ENCODE data around the gene TIMD4.

DNA sequence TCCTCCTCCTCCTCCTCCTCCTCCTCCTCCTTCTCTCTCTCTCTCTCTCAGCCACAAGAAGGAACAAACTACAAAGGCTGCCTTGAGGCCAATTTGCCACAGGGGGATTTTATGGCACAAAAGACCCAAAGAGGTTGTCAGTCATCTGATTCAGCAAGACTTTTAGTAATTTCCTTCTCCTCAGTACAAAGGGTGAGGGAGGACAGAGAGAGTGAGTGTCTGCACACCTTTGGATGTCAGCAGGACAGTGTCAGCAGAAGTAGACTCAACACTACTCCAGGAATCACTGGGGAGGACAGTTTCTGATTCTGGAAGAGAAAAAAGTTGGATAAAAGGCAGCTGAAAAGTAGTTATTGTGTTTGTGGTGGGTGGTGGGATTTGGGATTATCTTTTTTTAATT is 13.6 kb downstream of the TIMD4 start:
- TF ChIP-seq, protein P1, sequence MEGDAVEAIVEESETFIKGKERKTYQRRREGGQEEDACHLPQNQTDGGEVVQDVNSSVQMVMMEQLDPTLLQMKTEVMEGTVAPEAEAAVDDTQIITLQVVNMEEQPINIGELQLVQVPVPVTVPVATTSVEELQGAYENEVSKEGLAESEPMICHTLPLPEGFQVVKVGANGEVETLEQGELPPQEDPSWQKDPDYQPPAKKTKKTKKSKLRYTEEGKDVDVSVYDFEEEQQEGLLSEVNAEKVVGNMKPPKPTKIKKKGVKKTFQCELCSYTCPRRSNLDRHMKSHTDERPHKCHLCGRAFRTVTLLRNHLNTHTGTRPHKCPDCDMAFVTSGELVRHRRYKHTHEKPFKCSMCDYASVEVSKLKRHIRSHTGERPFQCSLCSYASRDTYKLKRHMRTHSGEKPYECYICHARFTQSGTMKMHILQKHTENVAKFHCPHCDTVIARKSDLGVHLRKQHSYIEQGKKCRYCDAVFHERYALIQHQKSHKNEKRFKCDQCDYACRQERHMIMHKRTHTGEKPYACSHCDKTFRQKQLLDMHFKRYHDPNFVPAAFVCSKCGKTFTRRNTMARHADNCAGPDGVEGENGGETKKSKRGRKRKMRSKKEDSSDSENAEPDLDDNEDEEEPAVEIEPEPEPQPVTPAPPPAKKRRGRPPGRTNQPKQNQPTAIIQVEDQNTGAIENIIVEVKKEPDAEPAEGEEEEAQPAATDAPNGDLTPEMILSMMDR (IDR thresholded peaks at IDR 0.05) = no peak
- no peak for TF ChIP-seq EP300 (IDR thresholded peaks at IDR 0.05)

Data from esophagus muscularis mucosa (tissue), 3 donors.